Epithelial cell of esophagus (primary cell): ENCODE measurements around the gene ATP8B3.

ENCODE experiments used
- DNase-seq: peaks from one replicate; pipeline ENCODE4 v3.0.0; 2010; ENCODE audit warnings: low read depth
- H3K4me3 ChIP-seq: 2 replicates; pipeline ENCODE4 v1.5.1; 2011; ENCODE audit warnings: mild to moderate bottlenecking, low read length, control low read depth
- TF ChIP-seq, protein P1 (sequence below): IDR thresholded peaks from 2 replicates; pipeline ENCODE4 v1.5.1; 2011; ENCODE audit warnings: low read depth, mild to moderate bottlenecking, low read length, control low read depth, inconsistent platforms; ENCODE audit not compliant: insufficient read depth; ENCODE audit errors: missing control alignments

ATP8B3 gene

DNA sequence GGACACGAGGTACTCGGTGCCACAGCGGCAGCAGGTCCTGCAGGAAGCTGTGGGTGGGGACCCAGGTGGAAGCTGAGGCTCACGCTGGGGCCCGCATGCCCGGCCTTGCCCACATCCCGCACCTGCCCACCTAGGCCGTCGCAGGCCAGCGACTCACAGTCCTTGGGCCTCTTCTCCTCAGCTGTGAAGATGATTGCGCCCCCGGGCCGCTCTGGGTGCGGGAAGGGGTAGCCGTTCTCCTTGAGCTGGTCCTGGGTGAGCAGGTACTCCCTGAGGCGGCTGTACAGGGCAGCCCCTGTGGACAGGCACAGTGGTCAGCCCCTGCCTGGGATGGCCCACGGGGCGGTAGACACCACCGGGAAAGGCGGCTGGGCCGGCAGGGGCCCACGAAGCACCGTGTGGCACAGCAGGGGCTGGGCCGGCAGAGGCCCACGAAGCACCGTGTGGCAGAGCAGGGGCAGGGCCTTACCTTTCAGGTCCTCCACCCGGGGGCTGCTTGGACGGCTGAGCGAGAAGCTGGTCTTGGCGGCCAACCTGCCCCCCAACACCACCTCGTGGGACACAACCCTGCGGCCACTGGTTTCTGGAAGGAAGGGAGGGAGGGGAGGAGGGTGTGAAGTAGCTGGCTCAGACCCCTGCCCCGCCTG, 6.6 kb upstream of the ATP8B3 start:
- H3K4me3 ChIP-seq: no peak overlapping the region
- TF ChIP-seq, protein P1, sequence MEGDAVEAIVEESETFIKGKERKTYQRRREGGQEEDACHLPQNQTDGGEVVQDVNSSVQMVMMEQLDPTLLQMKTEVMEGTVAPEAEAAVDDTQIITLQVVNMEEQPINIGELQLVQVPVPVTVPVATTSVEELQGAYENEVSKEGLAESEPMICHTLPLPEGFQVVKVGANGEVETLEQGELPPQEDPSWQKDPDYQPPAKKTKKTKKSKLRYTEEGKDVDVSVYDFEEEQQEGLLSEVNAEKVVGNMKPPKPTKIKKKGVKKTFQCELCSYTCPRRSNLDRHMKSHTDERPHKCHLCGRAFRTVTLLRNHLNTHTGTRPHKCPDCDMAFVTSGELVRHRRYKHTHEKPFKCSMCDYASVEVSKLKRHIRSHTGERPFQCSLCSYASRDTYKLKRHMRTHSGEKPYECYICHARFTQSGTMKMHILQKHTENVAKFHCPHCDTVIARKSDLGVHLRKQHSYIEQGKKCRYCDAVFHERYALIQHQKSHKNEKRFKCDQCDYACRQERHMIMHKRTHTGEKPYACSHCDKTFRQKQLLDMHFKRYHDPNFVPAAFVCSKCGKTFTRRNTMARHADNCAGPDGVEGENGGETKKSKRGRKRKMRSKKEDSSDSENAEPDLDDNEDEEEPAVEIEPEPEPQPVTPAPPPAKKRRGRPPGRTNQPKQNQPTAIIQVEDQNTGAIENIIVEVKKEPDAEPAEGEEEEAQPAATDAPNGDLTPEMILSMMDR: no peak
- peak; percentile 24 for DNase-seq

DNA sequence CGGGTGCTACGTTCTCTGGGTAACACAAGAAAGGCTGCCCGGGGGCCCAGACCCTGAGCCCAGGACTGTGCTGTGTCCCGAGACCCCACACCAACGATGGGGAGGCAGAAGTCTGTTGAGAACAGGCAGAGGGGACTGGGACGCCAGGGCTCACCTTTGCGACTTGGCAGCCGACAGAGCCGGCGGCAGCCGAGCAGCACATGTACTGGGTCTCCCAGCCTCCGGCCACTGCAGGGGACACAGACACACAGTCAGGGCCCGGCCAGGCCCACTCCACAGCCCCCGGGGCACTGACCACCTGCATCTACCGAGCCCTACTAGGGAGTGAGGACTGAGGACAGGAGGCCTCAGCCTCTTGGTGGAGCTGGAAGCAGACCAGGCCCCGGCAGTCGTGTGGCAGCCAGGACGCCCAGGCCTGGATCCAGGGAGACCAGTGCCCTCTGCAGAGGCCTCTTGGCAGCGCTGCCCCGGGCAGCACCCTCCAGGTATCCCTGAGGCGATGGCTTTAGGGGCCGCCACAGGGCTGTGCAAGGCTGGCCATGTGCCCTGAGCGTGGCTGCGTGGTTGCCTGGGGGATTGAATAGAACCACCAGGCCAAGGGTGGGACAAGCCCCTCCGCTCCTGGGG, 5.6 kb upstream of the ATP8B3 start:
- no peak overlapping the region for H3K4me3 ChIP-seq
- TF ChIP-seq, protein P1: no peak
- no peak for DNase-seq

DNA sequence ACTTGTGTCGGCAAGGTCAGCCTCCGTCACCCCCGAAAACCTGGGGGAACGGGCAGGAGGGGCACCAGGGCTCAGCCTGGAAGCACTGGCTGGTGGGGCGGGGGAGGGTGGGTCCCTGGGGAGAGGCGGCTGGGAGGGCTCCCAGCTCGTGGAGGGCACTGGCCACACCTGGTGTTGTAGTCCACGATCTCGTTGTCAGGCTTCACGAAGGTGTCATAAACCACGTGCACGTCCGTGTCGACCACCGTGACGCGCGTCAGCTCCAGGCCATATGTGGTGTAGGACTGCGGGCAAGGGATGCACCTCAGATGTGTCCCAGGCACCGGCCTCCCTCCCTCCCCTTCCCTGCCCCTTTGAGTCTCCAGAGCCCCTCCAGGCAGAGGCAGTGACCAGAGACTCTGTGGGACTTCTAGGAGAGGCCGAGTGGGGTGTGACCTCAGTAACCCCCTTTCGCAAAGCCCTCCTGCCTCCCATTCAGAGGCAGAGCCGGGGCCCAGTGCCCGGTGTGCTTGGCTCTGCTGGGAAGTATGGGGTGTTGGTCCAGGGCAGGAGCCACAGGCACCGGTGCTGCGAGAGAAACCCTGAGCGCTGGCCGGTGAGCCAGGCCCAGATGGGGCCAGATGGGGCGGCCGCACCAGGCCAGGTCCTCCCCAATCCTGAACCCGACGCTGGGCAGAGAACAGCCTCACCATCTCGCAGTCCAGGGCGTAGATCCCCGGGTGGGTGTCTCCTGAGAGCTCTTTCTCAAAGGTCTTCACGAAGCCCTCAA, 4.6 kb upstream of the ATP8B3 start:
- TF ChIP-seq, protein P1: no peak
- no peak overlapping the region for H3K4me3 ChIP-seq
- no peak for DNase-seq

DNA sequence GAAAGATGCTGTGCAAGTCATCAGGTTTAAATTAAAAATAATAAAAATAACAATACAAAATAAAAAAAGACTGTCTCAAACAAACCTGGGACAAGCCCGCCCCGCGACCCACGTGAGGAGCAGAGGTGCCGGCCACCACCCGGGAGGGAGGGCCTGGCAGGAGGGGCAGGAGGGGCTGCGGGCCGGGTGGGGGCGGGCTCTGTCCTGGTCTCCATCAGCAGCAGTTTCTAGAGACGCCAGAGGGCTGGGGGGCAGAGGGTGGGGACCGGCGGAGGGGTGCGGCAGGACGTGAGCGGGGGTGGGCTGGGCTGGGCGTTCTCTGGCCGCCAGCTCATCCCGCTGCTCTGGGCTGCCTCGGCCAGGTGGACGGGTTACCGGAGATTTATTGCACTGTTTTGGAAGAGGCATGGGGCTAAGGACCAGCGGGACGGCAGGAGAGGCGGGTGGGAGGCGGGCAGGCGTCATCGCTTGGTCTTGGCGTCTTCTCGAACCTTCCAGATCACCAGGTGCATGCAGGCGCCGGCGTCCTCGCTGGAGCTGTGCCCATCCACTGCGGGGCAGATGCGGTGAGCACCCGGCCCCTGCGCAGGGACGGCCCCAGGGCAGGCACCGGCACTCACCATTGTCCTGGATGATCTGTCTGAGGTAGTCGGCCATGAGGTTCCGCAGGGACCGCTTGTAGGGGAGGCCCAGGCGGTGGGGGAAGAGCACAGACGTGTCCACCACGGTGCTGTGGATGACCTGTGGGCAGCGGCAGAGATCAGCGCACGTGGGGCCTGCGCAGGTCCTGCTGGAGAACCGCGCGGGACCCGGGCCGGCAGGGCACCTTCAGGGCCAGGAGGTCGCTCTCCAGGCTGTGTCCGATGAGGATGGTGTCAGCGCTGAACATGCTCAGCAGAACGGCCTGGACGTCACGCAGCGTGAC, 3.8 kb upstream of the ATP8B3 start:
- DNase-seq: no peak
- TF ChIP-seq, protein P1: no peak
- H3K4me3 ChIP-seq: no peak overlapping the region

DNA sequence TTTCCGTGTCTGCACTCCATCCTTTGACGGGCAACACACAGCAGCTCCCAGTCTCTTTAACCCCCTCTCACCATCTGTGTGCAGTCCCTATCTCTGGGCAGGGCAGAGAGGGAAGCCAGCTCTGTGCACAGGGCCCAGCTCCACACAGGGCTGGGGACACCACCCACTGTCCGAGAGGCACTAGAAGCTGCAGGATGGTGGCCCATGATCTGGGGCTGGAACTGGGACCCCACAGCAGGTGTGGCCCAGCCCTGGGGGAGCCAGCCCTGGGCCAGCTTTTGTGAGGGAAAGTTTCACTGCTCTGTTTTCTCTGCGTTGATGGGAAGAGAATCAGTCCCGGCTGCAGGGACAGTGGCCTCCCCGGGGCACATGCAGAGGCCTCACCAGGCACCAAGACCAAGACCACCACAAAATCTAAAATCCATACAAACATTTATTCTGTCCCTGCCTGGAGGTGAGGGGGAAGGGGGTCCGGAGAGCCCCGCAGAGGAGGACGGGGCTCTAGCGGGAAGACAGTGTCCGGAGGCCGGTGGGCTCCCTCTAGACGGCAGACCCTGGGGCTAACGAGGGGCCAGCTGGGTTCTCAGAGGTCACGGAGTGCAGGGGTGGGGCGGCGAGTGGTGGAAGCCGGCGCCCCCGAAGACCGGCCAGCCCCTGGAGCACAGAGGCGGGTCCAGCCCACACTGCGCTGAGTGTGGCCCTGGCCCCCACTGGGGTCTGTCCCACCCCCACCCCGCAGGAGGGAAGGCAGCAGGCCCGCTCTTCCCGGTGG, 2.9 kb upstream of the ATP8B3 start:
- H3K4me3 ChIP-seq: no peak overlapping the region

More for the DNA sequence above, 2.9 kb upstream of the ATP8B3 start:
- TF ChIP-seq, protein P1: no peak
- DNase-seq: no peak
